ENCODE data around the gene GJD2. TPM values are rescaled to one million over a fixed set of nuclear protein-coding genes. Genes with fewer than 3 reads are reported as not detected.

The GJD2 gene
- polyA plus RNA-seq, 4 donors, result 0.03 to 0.04 TPM; not detected in 2

DNA sequence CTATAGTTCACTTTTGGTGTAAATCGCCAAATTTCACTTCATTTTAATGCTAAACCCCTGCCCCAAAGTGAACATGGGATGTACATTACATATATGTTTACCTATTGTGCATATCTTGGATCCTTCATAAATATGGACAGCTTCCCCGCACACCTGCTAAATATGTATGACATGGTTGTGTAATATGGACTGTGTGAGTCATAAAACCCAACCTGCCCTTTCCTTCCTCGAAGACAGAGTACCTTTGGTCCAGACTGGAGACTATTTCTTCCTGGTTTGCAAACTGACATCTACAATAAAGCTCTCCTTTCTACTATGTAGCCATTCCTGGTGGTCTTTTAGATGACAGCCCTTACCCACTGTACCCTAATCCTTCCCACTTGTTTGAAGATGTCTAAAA, 28.1 kb upstream of the GJD2 start:
- Histone ChIP-seq H3K27ac (ENCODE audit: low read depth in 1 of 3, low read length in 2 of 3) (no peak overlapping the region), H3K36me3 (ENCODE audit: control insufficient read depth in 3 of 3, insufficient read depth in 2 of 3, low read depth in 1 of 3, low read length in 3 of 3) (no peaks in the 10 kb centered on the region), H3K9me3 (ENCODE audit: control insufficient read depth in 2 of 2, insufficient read depth in 1 of 2, low read depth in 1 of 2, low read length in 1 of 2) (no peaks in the 10 kb centered on the region), H3K4me3 (ENCODE audit: low read depth in 1 of 3, low read length in 3 of 3) (no peak overlapping the region), H3K4me1 (ENCODE audit: control insufficient read depth in 3 of 3, insufficient read depth in 2 of 3, low read depth in 1 of 3, low read length in 2 of 3) (no peaks in the 10 kb centered on the region), H3K27me3 (ENCODE audit: control insufficient read depth in 3 of 3, insufficient read depth in 3 of 3, low read length in 3 of 3) (no peaks in the 10 kb centered on the region)
- peak in 1 of 2 donors; percentile 19 for DNase-seq
- 32 to 71% (median 42%) methylated on average over 3 of the region's 3 CpGs for WGBS, 3 donors
- FAIRE-seq, result no peak

DNA sequence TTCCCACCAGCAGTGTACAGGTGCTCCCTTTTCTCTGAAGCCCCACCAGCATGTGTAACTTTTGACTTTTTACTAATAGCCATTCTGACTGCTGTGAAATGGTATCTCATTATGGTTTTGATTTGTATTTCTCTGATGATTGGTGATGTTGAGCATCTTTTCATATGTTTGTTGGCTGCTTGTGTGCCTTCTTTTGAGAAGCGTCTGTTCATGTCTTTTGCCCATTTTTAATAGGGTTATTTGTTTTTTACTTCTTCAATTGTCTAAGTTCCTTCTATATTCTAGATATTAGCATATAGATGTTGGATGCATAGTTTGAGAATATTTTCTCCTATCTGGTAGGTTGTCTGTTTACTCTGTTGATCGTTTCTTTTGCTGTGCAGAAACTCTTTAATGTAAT, 25.9 kb upstream of the GJD2 start:
- Histone ChIP-seq H3K27me3 (ENCODE audit: control insufficient read depth in 3 of 3, insufficient read depth in 3 of 3, low read length in 3 of 3) (no peaks in the 10 kb centered on the region), H3K9me3 (ENCODE audit: control insufficient read depth in 2 of 2, insufficient read depth in 1 of 2, low read depth in 1 of 2, low read length in 1 of 2) (no peaks in the 10 kb centered on the region), H3K4me3 (ENCODE audit: low read depth in 1 of 3, low read length in 3 of 3) (no peak overlapping the region), H3K4me1 (ENCODE audit: control insufficient read depth in 3 of 3, insufficient read depth in 2 of 3, low read depth in 1 of 3, low read length in 2 of 3) (no peaks in the 10 kb centered on the region), H3K36me3 (ENCODE audit: control insufficient read depth in 3 of 3, insufficient read depth in 2 of 3, low read depth in 1 of 3, low read length in 3 of 3) (no peaks in the 10 kb centered on the region), H3K27ac (ENCODE audit: low read depth in 1 of 3, low read length in 2 of 3) (no peak overlapping the region)
- FAIRE-seq (no peak), DNase-seq (no peak)
- 72 to 80% (median 80%) methylated on average over 2 of the region's 2 CpGs for WGBS, 3 donors

GRCh38 chr15:34776606-34777105, 21.9 kb upstream of the GJD2 start:
- no peak overlapping the region for H3K27ac ChIP-seq (ENCODE audit: low read depth in 1 of 3, low read length in 2 of 3)
- no peak for FAIRE-seq
- H3K27me3 ChIP-seq (ENCODE audit: control insufficient read depth in 3 of 3, insufficient read depth in 3 of 3, low read length in 3 of 3), result peaks cover 0 to 4% (median 0%) of the 10 kb centered on the region in 3 donors
- DNase-seq, result no peak
- 77 to 84% (median 81%) methylated on average over 2 of the region's 2 CpGs for WGBS, 3 donors
- H3K4me3 ChIP-seq (ENCODE audit: low read depth in 1 of 3, low read length in 3 of 3), result no peak overlapping the region
- H3K9me3 ChIP-seq (ENCODE audit: control insufficient read depth in 2 of 2, insufficient read depth in 1 of 2, low read depth in 1 of 2, low read length in 1 of 2), result no peaks in the 10 kb centered on the region
- H3K4me1 ChIP-seq (ENCODE audit: control insufficient read depth in 3 of 3, insufficient read depth in 2 of 3, low read depth in 1 of 3, low read length in 2 of 3), result no peaks in the 10 kb centered on the region
- H3K36me3 ChIP-seq (ENCODE audit: control insufficient read depth in 3 of 3, insufficient read depth in 2 of 3, low read depth in 1 of 3, low read length in 3 of 3), result no peaks in the 10 kb centered on the region

DNA sequence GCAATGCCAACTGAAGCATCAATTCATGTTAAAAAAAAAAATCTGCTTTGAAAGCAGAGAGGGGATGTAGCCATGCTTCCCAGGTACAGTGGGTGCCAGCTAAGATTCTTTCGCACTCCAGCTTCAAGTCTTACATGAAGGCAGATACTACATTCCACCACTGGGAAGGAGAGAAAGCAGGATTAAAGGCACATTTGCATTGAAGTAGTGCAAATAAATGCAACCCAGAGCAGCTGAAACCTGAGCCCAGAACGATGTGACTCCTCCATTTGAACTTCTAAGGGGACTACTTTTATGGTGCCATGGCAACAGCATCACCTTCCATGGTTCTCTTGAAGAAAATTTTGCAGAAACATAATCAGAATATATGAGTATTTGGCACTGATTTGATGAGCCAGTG, 19.1 kb upstream of the GJD2 start:
- Histone ChIP-seq H3K36me3 (ENCODE audit: control insufficient read depth in 3 of 3, insufficient read depth in 2 of 3, low read depth in 1 of 3, low read length in 3 of 3) (no peaks in the 10 kb centered on the region), H3K27ac (ENCODE audit: low read depth in 1 of 3, low read length in 2 of 3) (no peak overlapping the region), H3K9me3 (ENCODE audit: control insufficient read depth in 2 of 2, insufficient read depth in 1 of 2, low read depth in 1 of 2, low read length in 1 of 2) (no peaks in the 10 kb centered on the region), H3K4me3 (ENCODE audit: low read depth in 1 of 3, low read length in 3 of 3) (no peak overlapping the region), H3K27me3 (ENCODE audit: control insufficient read depth in 3 of 3, insufficient read depth in 3 of 3, low read length in 3 of 3) (peaks cover 0 to 7% (median 3%) of the 10 kb centered on the region in 3 donors), H3K4me1 (ENCODE audit: control insufficient read depth in 3 of 3, insufficient read depth in 2 of 3, low read depth in 1 of 3, low read length in 2 of 3) (no peaks in the 10 kb centered on the region)
- DNase-seq (no peak), FAIRE-seq (no peak)
- WGBS, 3 donors, result 33 to 36% (median 34%) methylated on average over 2 of the region's 2 CpGs

DNA sequence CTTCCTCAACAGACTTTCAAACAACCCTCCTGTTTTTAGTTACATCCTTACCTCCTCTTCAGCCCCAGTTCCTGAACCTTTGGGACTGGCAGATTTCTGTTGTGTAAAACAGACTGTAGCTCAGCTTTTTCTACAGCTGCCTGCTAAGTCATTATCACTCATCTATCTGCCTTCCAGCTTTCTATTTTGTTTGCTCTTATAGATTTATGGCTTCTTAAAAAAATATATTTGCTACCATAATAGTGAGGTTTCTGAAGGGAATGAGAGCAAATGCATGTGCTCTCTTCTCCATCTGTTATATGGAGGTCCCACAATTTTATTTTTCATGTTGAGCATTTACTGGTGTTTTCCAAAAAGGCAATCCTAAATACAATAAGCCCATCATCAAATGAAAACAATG, 18.2 kb upstream of the GJD2 start:
- no peak overlapping the region for H3K27ac ChIP-seq (ENCODE audit: low read depth in 1 of 3, low read length in 2 of 3)
- H3K27me3 ChIP-seq (ENCODE audit: control insufficient read depth in 3 of 3, insufficient read depth in 3 of 3, low read length in 3 of 3), result peaks cover 0 to 7% (median 3%) of the 10 kb centered on the region in 3 donors
- DNase-seq (no peak), FAIRE-seq (no peak)
- H3K9me3 ChIP-seq (ENCODE audit: control insufficient read depth in 2 of 2, insufficient read depth in 1 of 2, low read depth in 1 of 2, low read length in 1 of 2), result no peaks in the 10 kb centered on the region
- H3K36me3 ChIP-seq (ENCODE audit: control insufficient read depth in 3 of 3, insufficient read depth in 2 of 3, low read depth in 1 of 3, low read length in 3 of 3), result no peaks in the 10 kb centered on the region
- H3K4me1 ChIP-seq (ENCODE audit: control insufficient read depth in 3 of 3, insufficient read depth in 2 of 3, low read depth in 1 of 3, low read length in 2 of 3), result no peaks in the 10 kb centered on the region
- no peak overlapping the region for H3K4me3 ChIP-seq (ENCODE audit: low read depth in 1 of 3, low read length in 3 of 3)

GRCh38 chr15:34772312-34772711, 17.5 kb upstream of the GJD2 start:
- Histone ChIP-seq H3K4me1 (ENCODE audit: control insufficient read depth in 3 of 3, insufficient read depth in 2 of 3, low read depth in 1 of 3, low read length in 2 of 3) (no peaks in the 10 kb centered on the region), H3K27me3 (ENCODE audit: control insufficient read depth in 3 of 3, insufficient read depth in 3 of 3, low read length in 3 of 3) (peaks cover 0 to 7% (median 3%) of the 10 kb centered on the region in 3 donors), H3K36me3 (ENCODE audit: control insufficient read depth in 3 of 3, insufficient read depth in 2 of 3, low read depth in 1 of 3, low read length in 3 of 3) (no peaks in the 10 kb centered on the region), H3K4me3 (ENCODE audit: low read depth in 1 of 3, low read length in 3 of 3) (no peak overlapping the region), H3K27ac (ENCODE audit: low read depth in 1 of 3, low read length in 2 of 3) (no peak overlapping the region), H3K9me3 (ENCODE audit: control insufficient read depth in 2 of 2, insufficient read depth in 1 of 2, low read depth in 1 of 2, low read length in 1 of 2) (no peaks in the 10 kb centered on the region)
- 83 to 89% (median 86%) methylated on average over 2 of the region's 2 CpGs for WGBS, 3 donors
- no peak for DNase-seq
- no peak for FAIRE-seq

DNA sequence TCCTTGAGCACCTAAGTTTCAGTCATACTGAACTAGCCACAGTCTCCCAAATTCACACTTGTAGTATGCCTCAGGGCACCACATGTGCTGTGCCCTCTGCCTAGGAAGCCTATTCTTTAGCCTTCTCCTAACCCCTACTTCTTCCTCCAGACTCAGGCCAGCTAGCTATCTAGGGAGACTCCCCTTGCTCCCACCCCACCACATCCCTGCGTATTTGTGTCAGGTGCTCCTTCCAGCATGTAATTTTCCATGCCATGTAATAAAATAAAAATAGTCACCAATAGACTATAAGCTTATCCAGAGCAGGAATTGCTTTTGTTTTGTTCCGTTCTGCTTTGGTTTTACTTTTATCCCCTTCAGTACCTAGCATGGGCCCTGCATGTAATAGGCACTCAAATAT, 14.9 kb upstream of the GJD2 start:
- Histone ChIP-seq H3K27me3 (ENCODE audit: control insufficient read depth in 3 of 3, insufficient read depth in 3 of 3, low read length in 3 of 3) (peaks cover 0 to 7% (median 3%) of the 10 kb centered on the region in 3 donors), H3K36me3 (ENCODE audit: control insufficient read depth in 3 of 3, insufficient read depth in 2 of 3, low read depth in 1 of 3, low read length in 3 of 3) (no peaks in the 10 kb centered on the region), H3K4me1 (ENCODE audit: control insufficient read depth in 3 of 3, insufficient read depth in 2 of 3, low read depth in 1 of 3, low read length in 2 of 3) (no peaks in the 10 kb centered on the region), H3K9me3 (ENCODE audit: control insufficient read depth in 2 of 2, insufficient read depth in 1 of 2, low read depth in 1 of 2, low read length in 1 of 2) (no peaks in the 10 kb centered on the region), H3K4me3 (ENCODE audit: low read depth in 1 of 3, low read length in 3 of 3) (no peak overlapping the region), H3K27ac (ENCODE audit: low read depth in 1 of 3, low read length in 2 of 3) (no peak overlapping the region)
- no peak for FAIRE-seq
- 82 to 91% (median 82%) methylated on average over 2 of the region's 2 CpGs for WGBS, 3 donors
- DNase-seq, result no peak

DNA sequence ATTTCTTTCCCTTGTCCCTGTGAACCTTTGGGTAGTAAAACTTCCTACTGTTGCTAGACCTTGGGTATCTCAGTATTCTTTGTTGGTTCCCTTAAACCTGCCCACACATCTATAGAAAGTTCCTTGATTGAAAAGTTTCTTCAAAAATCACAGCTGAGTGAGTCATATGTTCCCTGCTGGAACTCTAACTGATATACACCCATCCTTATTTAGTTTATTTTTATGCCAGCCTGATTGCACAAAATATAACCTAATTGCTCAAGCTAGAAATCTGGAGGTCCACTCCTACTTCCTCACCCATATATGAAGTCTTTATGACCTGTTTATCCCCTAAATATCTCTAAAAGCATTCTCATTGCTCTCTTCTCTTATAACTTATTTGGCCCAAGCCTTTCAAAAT, 13.7 kb upstream of the GJD2 start:
- no peak for DNase-seq
- H3K27ac ChIP-seq (ENCODE audit: low read depth in 1 of 3, low read length in 2 of 3), result no peak overlapping the region
- H3K9me3 ChIP-seq (ENCODE audit: control insufficient read depth in 2 of 2, insufficient read depth in 1 of 2, low read depth in 1 of 2, low read length in 1 of 2), result no peaks in the 10 kb centered on the region
- H3K4me3 ChIP-seq (ENCODE audit: low read depth in 1 of 3, low read length in 3 of 3), result no peak overlapping the region
- no peaks in the 10 kb centered on the region for H3K4me1 ChIP-seq (ENCODE audit: control insufficient read depth in 3 of 3, insufficient read depth in 2 of 3, low read depth in 1 of 3, low read length in 2 of 3)
- FAIRE-seq, result no peak
- H3K36me3 ChIP-seq (ENCODE audit: control insufficient read depth in 3 of 3, insufficient read depth in 2 of 3, low read depth in 1 of 3, low read length in 3 of 3), result no peaks in the 10 kb centered on the region
- peaks cover 0 to 3% (median 3%) of the 10 kb centered on the region in 3 donors for H3K27me3 ChIP-seq (ENCODE audit: control insufficient read depth in 3 of 3, insufficient read depth in 3 of 3, low read length in 3 of 3)

DNA sequence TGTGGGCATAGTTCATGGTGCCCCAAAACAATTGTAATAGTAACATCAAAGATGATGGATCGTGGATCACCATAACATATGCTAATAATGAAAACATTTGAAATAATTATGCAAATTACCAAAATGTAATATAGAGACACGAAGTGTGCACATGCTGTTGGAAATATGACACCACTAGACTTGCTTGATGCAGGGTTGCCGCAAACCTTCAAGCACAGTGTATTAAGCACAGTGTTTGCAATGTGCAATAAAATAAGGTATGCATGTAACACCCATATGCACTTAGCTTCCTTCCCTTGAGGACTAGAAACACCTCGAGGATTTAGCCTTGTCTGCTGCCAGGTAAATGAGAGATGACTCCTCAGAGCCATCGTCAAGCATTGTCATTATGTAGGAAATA, 10.9 kb upstream of the GJD2 start:
- Histone ChIP-seq H3K36me3 (ENCODE audit: control insufficient read depth in 3 of 3, insufficient read depth in 2 of 3, low read depth in 1 of 3, low read length in 3 of 3) (no peaks in the 10 kb centered on the region), H3K4me3 (ENCODE audit: low read depth in 1 of 3, low read length in 3 of 3) (no peak overlapping the region), H3K27me3 (ENCODE audit: control insufficient read depth in 3 of 3, insufficient read depth in 3 of 3, low read length in 3 of 3) (peaks cover 0 to 3% (median 3%) of the 10 kb centered on the region in 3 donors), H3K4me1 (ENCODE audit: control insufficient read depth in 3 of 3, insufficient read depth in 2 of 3, low read depth in 1 of 3, low read length in 2 of 3) (no peaks in the 10 kb centered on the region), H3K9me3 (ENCODE audit: control insufficient read depth in 2 of 2, insufficient read depth in 1 of 2, low read depth in 1 of 2, low read length in 1 of 2) (no peaks in the 10 kb centered on the region), H3K27ac (ENCODE audit: low read depth in 1 of 3, low read length in 2 of 3) (no peak overlapping the region)
- WGBS, 3 donors, result 62 to 67% (median 64%) methylated on average over 5 of the region's 5 CpGs
- DNase-seq (no peak), FAIRE-seq (no peak)
